ENCODE results near the gene RAF1.
"Not testable (repeated sequence)": the region's sequence is repeated elsewhere in the genome, so short reads cannot be mapped to it uniquely, and the experiment has no call there.

Gene RAF1

DNA sequence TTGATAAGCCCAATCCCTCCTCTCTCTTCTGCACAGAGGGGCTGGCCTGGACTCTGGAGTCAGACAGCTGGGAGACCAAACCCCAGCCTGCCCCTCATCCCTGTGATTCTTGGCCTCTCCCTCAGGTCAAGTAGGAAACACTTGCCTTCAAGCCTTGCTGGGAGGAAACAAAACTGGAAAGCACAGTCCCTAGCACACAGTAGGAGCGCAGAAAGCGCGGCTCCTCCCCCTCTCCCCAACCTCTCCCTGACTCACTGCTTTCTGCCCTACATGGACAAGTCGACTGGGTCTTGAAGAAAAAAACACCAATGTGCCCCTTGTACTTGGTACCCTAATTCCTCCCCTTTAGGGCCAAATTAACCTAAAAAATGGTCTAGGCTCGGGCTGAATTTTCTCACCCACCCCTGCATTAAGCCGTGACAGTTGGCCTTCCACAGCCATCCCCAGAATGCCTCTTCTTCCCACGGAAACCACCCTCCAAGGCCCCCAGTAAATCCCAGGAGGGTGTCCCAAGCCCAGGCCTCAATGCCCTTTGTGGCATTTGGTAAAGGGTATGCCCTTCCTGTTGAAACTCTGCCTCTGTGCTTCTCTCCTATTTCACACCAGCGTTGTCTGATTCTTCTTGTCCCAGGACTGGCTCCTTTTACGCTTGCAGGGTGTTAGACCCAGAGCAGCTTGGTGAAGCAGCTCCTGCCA, 11.3 kb upstream of the RAF1 start:
- DNase-seq (ENCODE audit: low spot score) = no peak

GRCh38 chr3:12673956-12674736, 10.2 kb upstream of the RAF1 start:
- DNase-seq (ENCODE audit: low spot score) = not testable (repeated sequence)

- DNase-seq (ENCODE audit: low spot score) = no peak
These were observed 7.2 kb upstream of the RAF1 start for GRCh38 chr3:12671120-12671450.

DNA sequence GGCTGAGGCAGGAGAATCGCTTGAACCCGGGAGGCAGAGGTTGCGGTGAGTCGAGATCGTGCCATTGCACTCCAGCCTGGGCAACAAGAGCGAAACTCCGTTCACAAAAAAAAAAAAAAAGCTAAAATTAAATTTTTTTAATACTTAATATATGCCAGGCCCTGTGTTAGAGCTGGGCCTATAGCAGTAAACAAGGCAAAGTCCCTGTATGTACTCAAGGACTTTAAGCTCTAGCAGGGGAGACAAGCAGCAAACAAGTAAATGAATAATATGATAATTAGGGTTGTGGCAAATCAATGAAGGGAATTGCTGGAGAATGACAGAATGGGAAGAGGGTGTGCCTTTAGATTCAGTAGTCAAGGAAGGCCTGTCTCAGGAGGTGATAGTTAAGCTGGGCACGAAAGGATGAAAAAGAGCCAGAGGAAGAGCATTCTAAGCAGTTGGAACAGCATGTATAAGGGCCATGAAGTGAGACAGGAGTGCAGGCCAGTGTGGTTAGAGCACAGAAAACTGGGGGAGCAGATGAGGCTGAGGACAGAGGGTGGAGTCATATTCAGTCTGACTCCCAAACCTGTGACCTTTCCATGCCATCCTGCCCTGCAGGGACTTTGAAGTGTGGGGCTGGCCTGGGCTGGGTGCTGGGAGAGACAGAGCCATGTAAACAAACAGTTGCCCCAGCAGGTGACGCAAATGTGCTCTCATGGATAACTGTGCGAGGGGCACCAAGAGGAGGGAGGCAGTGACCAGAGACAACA, 6.6 kb upstream of the RAF1 start:
- no peak for DNase-seq (ENCODE audit: low spot score)

GRCh38 chr3:12663401-12663935, 449 bp downstream of the RAF1 start:
- no peak for DNase-seq (ENCODE audit: low spot score)

GRCh38 chr3:12662593-12663400, 1.1 kb downstream of the RAF1 start:
- no peak for DNase-seq (ENCODE audit: low spot score)

- DNase-seq (ENCODE audit: low spot score) = no peak
These were observed 1.9 kb downstream of the RAF1 start for GRCh38 chr3:12661926-12662592.

GRCh38 chr3:12661375-12661774, 2.5 kb downstream of the RAF1 start:
- not testable (repeated sequence) for DNase-seq (ENCODE audit: low spot score)

- DNase-seq (ENCODE audit: low spot score) = no peak
These were observed 3.7 kb downstream of the RAF1 start for GRCh38 chr3:12660196-12660595.

- no peak for DNase-seq (ENCODE audit: low spot score)
These were observed 4.5 kb downstream of the RAF1 start for GRCh38 chr3:12659316-12660015.

DNA sequence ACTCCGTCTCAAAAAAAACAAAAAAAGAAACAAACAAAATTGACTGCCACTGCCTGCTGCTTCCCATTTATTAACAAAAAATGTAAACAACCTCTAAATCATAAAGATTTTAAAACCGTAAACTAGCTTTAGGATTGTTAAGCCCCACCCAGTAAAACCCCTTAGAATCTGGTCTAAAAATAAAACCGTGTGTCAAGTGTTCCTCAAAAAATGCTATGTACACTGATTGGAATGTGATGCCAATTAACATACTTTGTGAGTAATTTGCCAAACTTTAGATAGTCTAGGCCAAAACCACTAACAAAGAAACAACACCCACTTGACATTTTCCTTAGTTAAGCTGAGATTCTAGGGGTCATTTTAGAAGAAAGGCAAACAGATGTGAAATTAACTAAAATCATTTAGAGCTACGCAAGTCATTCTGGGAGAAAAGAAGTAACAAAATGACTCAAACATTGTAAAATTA, 5.3 kb downstream of the RAF1 start:
- DNase-seq (ENCODE audit: low spot score) = peak; percentile 16

- no peak for DNase-seq (ENCODE audit: low spot score)
These were observed 7.1 kb downstream of the RAF1 start for GRCh38 chr3:12656850-12657249.

GRCh38 chr3:12656193-12656592, 7.7 kb downstream of the RAF1 start:
- no peak for DNase-seq (ENCODE audit: low spot score)

GRCh38 chr3:12655701-12656100, 8.2 kb downstream of the RAF1 start:
- DNase-seq (ENCODE audit: low spot score) = no peak

GRCh38 chr3:12653747-12654146, 10.2 kb downstream of the RAF1 start:
- DNase-seq (ENCODE audit: low spot score) = no peak

- no peak for DNase-seq (ENCODE audit: low spot score)
These were observed 15.4 kb downstream of the RAF1 start for GRCh38 chr3:12648384-12648959.

GRCh38 chr3:12644331-12644937, 19.5 kb downstream of the RAF1 start:
- DNase-seq (ENCODE audit: low spot score) = no peak

DNA sequence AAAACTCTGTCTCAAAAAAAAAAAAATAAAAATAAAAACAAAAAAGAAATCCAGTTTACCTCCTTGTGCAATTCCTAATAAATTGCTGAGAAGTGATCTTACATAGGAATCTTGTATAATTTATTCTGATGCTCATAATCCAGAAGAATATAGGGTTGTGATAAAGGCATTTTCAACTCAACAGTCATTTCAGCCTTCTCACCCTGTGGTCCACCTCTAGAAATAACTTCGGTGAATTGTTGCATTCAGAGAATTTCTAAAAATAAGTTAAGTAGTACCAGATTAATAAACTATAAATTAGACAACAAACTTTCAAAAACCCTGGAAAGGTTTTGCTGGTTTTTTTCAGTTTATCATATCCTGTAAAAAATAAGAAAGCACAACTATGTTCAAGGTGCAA, 20.2 kb downstream of the RAF1 start:
- no peak for DNase-seq (ENCODE audit: low spot score)

DNA sequence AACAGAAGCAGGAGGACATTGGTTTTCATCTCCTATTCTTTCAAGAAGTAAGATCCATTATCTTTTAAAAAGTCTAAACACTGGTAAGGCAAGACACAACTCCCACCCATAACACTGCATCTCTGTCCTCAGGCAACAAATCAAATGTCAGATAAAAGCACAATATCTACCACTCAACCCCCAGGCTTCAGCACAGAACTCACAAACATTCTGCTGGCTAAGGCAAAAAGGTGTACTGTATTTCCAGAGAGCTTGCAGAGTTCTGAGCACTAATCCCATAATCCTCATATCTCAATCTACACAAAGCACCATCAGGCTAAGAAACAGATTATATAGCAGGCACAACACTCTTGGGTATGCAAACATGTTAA, 20.9 kb downstream of the RAF1 start:
- DNase-seq (ENCODE audit: low spot score) = no peak

GRCh38 chr3:12640853-12641252, 23.1 kb downstream of the RAF1 start:
- not testable (repeated sequence) for DNase-seq (ENCODE audit: low spot score)
